Measurements from ENCODE around the gene POU4F3. TPM values are rescaled to one million over a fixed set of nuclear protein-coding genes. Genes with fewer than 3 reads are reported as not detected.

POU4F3 gene
- total and polyA plus RNA-seq, 2 of the 8 experiments (the other 6 are each of a cell fraction or from before 2014, with no cell fraction given): 0.09 TPM; not detected in 1

DNA sequence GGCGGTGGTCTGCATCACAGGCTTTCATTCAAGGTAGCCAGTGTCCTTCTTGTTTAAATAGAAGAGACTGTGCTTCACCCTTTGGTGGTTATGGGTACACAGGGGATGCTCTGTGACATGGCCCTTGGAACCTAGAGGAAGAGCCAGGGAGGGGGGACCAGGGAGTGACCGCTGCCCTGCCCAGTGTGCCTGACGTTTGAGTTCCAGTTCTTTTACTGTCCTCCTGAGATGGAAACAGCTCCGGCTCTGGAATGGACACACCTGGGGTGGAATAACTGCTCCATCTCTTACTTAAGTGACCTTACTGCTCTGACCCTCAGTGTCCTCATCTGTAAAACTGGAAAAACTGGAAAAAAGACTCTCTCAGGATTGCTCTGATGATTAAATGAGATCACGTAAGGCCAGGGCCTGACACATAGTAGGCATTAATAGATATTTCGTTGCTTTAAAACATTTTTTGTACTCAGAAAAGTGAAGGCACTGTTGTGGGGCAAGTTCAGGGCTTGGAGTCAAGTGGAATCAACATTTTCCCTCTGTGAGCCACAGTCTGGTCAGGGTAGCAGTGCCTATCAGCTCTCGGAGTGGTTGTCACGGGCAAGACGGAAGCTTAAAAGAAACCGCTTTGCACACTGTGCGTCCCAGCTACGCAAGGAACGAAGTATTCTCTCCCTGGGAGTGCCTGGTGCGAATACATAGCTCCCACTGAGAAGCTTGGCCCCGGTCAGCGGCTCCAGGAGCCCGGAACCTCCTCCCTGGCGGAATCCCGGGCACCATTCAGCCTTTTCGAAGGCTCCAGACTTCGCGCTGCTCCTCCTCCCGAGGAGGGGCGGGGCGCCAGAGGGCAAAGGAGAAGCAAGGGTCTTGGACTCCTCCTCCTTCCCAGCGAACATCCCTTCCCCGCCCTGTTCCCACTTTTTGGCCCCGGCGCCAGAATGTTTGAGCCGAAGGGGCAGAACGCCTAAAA, 5.8 kb downstream of the POU4F3 start (continued):
- TF ChIP-seq, protein P1, sequence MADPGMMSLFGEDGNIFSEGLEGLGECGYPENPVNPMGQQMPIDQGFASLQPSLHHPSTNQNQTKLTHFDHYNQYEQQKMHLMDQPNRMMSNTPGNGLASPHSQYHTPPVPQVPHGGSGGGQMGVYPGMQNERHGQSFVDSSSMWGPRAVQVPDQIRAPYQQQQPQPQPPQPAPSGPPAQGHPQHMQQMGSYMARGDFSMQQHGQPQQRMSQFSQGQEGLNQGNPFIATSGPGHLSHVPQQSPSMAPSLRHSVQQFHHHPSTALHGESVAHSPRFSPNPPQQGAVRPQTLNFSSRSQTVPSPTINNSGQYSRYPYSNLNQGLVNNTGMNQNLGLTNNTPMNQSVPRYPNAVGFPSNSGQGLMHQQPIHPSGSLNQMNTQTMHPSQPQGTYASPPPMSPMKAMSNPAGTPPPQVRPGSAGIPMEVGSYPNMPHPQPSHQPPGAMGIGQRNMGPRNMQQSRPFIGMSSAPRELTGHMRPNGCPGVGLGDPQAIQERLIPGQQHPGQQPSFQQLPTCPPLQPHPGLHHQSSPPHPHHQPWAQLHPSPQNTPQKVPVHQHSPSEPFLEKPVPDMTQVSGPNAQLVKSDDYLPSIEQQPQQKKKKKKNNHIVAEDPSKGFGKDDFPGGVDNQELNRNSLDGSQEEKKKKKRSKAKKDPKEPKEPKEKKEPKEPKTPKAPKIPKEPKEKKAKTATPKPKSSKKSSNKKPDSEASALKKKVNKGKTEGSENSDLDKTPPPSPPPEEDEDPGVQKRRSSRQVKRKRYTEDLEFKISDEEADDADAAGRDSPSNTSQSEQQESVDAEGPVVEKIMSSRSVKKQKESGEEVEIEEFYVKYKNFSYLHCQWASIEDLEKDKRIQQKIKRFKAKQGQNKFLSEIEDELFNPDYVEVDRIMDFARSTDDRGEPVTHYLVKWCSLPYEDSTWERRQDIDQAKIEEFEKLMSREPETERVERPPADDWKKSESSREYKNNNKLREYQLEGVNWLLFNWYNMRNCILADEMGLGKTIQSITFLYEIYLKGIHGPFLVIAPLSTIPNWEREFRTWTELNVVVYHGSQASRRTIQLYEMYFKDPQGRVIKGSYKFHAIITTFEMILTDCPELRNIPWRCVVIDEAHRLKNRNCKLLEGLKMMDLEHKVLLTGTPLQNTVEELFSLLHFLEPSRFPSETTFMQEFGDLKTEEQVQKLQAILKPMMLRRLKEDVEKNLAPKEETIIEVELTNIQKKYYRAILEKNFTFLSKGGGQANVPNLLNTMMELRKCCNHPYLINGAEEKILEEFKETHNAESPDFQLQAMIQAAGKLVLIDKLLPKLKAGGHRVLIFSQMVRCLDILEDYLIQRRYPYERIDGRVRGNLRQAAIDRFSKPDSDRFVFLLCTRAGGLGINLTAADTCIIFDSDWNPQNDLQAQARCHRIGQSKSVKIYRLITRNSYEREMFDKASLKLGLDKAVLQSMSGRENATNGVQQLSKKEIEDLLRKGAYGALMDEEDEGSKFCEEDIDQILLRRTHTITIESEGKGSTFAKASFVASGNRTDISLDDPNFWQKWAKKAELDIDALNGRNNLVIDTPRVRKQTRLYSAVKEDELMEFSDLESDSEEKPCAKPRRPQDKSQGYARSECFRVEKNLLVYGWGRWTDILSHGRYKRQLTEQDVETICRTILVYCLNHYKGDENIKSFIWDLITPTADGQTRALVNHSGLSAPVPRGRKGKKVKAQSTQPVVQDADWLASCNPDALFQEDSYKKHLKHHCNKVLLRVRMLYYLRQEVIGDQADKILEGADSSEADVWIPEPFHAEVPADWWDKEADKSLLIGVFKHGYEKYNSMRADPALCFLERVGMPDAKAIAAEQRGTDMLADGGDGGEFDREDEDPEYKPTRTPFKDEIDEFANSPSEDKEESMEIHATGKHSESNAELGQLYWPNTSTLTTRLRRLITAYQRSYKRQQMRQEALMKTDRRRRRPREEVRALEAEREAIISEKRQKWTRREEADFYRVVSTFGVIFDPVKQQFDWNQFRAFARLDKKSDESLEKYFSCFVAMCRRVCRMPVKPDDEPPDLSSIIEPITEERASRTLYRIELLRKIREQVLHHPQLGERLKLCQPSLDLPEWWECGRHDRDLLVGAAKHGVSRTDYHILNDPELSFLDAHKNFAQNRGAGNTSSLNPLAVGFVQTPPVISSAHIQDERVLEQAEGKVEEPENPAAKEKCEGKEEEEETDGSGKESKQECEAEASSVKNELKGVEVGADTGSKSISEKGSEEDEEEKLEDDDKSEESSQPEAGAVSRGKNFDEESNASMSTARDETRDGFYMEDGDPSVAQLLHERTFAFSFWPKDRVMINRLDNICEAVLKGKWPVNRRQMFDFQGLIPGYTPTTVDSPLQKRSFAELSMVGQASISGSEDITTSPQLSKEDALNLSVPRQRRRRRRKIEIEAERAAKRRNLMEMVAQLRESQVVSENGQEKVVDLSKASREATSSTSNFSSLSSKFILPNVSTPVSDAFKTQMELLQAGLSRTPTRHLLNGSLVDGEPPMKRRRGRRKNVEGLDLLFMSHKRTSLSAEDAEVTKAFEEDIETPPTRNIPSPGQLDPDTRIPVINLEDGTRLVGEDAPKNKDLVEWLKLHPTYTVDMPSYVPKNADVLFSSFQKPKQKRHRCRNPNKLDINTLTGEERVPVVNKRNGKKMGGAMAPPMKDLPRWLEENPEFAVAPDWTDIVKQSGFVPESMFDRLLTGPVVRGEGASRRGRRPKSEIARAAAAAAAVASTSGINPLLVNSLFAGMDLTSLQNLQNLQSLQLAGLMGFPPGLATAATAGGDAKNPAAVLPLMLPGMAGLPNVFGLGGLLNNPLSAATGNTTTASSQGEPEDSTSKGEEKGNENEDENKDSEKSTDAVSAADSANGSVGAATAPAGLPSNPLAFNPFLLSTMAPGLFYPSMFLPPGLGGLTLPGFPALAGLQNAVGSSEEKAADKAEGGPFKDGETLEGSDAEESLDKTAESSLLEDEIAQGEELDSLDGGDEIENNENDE (IDR thresholded peaks at IDR 0.05; ENCODE audit: insufficient replicate concordance, low read length): no peak
- no peak for TF ChIP-seq SP2 (IDR thresholded peaks at IDR 0.05; ENCODE audit: low read length)
- no peak for TF ChIP-seq ZNF274 (IDR thresholded peaks at IDR 0.05; ENCODE audit: borderline replicate concordance, extremely low read depth, low read length)
- no peak for TF ChIP-seq EZH2 (IDR thresholded peaks at IDR 0.05; ENCODE audit: low read depth, low read length, severe bottlenecking)
- TF ChIP-seq TCF12 (IDR thresholded peaks at IDR 0.05; ENCODE audit: low read depth, low read length): no peak
- TF ChIP-seq, protein P2, sequence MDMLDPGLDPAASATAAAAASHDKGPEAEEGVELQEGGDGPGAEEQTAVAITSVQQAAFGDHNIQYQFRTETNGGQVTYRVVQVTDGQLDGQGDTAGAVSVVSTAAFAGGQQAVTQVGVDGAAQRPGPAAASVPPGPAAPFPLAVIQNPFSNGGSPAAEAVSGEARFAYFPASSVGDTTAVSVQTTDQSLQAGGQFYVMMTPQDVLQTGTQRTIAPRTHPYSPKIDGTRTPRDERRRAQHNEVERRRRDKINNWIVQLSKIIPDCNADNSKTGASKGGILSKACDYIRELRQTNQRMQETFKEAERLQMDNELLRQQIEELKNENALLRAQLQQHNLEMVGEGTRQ (IDR thresholded peaks at IDR 0.05; ENCODE audit: low read length): no peak
- TF ChIP-seq POLR2A (IDR thresholded peaks at IDR 0.05; ENCODE audit: control extremely low read depth in 1 of 2, low read depth in 2 of 2, low read length in 2 of 2): no peak
- no peak for TF ChIP-seq POU5F1 (IDR thresholded peaks at IDR 0.05; ENCODE audit: low read depth, low read length)
- TF ChIP-seq BRCA1 (IDR thresholded peaks at IDR 0.05; ENCODE audit: low read depth, low read length): no peak

Measured in H1 (cell line).